ENCODE results near the gene TMEM184B.

TMEM184B gene

DNA sequence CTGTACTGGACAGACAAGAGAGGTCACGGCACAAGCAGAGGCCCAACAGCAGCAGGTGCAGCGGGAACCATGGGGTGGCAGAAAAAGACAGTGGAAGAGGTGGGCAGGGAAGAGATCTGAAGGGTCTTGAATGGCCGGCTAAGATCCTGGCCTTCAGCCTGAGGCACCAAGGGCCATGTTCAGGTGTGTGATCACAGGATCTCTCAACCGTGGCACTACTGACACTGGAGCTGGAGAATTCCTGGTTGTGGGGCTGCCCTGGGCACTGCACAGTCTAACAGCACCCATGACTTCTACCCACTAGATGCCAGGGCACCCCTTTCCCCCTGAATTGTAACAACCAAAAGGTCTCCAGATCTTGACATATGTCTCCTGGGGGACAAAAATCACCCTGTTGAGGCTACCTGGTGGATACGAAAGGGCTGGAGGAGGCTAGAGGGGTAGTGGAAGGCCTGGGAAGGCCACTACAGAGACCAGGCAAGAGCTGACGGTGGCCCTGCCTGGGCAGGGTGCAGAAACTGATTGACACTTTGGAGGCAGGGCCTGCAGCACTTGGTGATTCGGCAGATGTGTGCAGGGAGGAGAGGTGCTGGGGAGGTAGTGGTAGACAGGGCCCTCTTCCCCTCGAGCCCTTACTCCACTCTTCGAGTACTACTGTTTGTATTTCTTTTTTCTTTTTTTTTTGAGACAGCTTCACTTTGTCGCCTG is 36.1 kb upstream of the TMEM184B start:
- no peak for DNase-seq (ENCODE audit: low spot score)

DNA sequence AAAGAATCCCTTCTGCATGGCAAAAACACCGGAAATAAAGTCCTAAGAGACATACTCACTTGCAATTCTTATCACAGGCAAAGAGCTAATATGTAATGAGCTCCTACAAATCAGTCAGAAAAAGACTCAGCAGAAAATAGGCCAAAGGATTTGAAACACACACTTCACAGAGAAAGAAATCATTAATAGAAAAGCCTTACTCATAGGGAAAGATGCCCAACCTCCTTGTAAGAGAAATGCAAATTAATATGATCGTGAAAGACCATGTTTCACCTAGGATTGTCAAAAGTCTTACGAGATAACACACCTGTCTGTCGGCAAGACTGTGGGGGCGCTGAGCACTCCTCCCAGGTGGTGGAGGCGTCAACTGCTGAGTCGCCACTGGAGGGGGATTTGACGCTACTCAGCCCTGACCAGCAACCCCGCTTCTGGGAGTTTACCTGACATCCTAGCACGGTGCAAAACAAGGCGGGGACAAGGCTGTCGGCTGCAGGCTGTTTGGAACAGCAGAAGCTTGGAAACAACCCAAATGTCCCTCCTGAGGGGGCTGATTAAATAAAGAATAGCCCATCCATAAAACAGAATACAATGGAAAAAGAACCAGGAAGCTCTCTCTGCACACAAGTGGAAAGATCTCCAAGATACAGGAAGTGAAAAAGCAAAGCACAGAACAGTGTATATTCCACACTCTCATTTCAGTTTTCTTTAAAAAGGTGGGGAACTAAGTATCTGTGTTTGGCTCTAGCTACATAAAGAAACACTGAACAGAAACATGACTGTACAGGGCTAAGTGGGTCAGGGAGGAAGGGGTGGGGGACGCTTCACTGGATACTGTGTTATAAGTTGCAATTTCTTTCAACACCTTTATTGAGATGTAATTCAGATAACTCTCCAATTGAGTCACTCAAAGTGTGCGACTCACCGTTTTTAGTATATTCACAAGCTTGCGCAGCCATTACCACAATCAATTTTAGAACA is 33.0 kb upstream of the TMEM184B start:
- no peak for DNase-seq (ENCODE audit: low spot score)

DNA sequence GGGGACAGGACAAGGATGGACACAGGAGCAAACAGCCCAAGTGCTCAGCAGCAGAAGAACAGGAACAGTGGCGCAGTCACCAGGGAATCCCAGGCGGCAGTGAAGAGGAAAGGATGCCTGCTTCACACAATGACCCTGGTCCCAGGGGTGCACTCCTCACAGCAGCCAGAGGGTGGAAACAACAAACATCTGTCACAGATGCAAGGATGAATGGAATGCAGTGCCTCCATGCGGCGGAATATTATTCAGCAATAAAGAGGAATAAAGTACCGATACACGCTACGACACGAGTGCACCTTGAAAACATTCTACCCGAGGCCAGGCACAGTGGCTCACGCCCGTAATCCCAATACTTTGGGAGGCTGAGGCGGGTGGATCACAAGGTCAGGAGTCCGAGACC is 31.7 kb upstream of the TMEM184B start:
- DNase-seq (ENCODE audit: low spot score), result no peak

DNA sequence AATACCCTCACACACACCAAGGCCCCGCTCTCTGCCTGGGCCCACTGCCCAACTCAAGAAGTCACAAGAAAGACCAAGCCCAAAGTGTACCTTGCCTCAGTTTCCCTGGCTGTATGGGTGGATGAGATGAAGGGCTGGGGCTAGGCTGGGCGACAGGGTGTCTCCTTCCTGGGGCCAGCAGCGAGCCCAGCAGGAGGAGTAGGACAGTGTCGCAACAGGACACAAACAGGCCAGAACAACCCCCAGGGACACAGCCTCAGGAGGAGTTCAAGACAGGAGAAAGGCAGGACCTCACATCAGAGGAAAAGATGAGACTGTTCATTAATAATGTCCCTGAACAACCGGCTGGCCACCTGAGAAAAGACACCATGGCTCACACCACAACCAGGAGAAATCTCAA is 31.2 kb upstream of the TMEM184B start:
- no peak for DNase-seq (ENCODE audit: low spot score)

DNA sequence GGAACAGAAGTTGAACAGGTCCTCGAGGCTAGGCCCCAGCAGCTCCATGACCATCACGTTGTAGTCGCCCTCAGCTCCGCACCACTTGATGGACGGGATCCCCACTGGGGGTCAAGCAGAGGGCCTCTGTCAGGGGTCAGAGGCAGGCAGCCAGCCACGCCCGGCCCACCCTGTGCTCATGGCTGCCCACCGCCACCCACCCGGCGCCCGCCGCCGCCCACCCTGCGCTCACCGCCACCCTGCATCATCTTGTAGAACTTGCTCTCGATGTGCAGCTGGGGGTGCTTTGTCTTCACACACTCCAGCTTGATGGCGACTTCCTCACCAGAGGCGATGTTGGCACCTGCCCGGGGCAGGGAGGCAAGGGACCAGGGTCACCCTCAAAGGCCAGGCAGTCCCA is 30.1 kb upstream of the TMEM184B start:
- DNase-seq (ENCODE audit: low spot score), result no peak

DNA sequence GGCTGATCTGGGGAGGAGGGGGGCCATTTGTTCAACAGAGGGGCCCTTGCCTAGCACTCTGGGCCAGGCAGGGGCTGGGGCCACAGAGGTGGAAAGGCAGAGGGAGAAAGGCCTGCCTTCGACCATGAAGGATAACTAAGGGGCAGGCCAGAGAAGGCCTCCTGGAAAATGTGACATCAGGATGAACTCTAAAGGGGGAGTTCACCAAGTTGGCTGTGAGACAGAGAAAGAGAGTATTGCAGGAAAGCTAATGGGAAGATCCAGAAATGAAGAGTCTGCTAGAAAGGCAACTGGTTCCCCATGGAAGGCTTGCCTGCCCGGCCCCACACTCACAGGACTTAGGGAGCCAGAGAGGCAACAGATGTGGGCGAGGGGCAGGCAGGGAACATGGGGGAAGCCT is 28.1 kb upstream of the TMEM184B start:
- DNase-seq (ENCODE audit: low spot score), result no peak

DNA sequence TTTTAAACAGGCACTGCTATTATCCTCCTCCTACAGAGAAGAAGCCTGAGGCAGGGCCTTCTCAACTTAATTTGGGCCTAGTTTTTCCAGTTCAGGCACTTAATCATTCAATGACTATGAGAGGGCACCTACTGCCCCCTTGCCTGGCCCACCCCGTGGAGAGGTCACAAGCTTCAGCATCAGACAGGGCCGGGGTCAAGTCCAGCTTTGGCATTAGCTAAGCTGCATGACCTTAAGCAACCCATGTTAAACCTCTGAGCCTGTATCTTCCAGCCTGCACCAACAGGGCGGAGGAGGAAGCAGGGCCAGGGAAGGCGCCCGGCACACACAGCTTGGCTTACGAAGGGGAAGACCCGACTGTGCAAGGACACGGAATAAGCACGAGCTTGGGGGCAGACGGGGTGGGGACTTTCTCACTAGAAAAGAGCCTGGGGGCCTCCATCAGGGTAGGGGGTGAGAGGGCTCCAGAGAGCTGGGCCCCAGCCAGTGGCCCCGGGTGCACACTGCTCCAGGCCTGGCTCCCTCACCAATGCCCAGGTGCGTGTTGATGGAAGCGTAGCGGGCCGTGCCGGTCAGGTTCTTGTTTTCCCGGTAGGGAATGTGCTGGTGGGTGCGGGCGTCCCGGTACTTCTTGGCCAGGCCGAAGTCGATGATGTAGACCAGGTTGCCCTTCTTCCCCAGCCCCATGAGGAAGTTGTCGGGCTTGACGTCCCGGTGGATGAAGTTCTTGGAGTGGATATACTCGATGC is 27.6 kb upstream of the TMEM184B start:
- no peak for DNase-seq (ENCODE audit: low spot score)

DNA sequence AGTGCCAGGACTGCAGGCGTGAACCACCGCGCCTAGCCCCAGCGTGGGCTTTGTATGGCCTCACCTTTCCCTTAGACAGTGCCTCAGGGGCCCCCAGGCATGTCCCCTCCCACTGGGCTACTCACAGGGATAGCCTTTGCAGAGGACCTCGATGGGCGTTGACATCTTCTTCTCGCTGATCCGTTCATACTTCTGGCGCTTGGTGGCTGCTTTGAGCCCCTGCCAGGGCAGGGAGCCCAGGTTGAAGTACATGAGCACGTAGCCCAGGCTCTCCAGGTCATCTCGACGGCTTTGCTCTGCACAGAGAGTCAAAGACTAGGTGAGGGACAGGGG is 26.9 kb upstream of the TMEM184B start:
- DNase-seq (ENCODE audit: low spot score), result no peak

DNA sequence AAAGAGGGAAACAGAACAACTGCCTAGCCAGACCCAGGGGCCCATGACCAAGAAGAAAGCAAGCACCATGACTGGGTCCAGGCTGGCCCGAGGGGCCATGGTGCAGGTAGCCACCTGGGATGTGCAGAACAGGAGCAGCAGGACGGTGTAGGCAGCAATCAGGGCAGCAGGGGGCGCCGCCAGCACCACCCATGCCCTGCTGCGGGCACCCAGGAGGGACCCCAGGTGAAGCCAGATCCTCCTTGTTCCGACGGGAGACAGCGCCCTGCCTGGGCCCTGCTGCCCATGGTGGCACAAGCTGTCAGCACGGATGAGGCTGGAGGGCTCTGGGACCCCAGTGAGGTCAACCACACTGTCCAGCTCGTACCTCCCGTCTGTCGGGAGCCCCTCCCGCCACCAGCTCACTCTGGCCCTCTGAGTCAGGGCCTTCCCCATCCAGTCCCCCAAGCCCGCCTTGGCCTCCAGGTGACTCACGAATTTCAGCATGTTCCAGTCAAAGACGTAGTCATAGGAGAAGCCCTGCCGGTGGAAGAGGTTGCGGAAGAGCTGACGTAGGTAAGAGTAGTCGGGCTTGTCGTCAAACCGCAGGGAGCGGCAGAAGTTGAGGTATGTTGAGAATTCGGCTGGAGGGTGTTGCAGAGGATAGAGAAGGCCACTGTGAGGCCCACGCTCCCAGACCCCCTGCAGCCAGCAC is 25.6 kb upstream of the TMEM184B start:
- peak; percentile 57 for DNase-seq (ENCODE audit: low spot score)

DNA sequence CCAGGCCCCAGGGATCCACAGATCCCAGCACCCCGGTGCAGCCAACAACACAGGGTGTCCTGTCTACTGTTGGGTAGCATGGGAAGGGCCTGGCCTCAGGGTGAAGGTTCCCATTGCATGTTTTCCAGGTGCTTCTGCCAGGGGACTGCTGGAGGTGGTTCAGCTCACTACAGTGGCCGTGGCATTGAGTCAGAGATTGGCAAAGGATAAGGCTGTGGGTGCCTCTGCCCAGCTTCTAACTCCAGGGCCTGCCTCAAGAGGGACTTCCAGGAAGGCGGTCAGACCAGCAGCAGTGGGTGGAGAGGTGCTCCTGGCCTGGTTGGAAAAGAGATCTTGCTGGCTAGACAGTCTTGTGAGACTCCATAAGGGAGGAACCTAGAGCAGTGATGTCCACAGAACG is 23.6 kb upstream of the TMEM184B start:
- DNase-seq (ENCODE audit: low spot score), result no peak

DNA sequence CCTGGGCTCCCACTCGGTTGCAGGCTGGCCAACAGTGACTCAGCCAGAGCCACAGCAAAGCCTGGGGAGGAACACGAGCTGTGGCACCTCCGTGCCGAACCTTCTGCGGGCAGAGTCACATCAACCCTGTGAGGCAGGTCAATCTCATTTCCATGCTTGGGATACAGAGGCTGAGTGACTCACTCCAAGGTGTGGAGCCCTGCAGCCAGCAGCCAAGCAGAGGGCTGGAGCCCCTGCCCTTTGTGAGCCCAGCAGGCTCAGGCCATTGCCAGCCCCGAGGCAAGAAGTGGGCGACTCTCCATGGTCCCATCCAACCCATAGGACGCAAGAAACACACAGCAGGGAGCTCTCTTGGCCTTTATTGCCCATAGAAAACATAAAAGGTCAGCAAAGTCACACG is 23.1 kb upstream of the TMEM184B start:
- no peak for DNase-seq (ENCODE audit: low spot score)

DNA sequence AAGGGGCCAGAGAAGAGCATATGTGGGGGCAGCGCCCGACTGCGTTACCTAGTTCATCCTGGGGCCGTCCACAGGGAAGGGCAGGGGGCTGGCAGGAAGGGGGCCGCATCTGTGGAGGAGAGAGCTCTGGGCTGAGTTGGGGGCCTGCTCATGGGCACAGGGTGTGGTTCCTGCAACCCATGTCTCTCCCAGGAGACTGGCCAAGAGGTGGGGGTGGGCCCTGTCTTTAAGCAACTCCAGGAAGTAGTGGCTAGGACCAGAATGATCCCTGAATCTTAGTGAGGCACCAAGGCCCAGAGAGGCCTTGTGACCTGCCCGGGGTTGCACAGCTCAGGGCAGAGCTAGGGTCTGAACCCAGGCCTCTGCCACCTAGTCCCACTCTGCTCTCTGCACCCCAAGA is 22.5 kb upstream of the TMEM184B start:
- DNase-seq (ENCODE audit: low spot score), result no peak

DNA sequence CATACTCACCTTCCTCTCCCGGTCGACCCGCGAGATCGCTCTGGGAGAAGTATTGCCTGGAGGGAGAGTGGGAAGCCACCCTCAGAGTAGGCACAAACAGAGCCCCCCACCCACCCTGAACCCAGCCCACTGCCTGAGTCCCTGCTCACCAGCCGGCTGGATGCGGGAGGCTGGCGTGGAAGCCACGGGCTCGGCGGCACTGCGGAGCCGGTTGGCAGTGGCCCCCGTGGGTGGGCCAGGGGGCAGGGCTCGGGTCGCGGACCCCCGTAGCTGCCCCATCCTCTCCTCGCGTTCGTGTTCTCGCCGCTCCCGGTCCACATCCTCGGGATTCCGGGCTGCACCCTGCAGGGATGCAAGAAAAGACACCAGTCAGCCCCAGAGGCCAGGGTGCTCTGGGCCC is 21.4 kb upstream of the TMEM184B start:
- no peak for DNase-seq (ENCODE audit: low spot score)

DNA sequence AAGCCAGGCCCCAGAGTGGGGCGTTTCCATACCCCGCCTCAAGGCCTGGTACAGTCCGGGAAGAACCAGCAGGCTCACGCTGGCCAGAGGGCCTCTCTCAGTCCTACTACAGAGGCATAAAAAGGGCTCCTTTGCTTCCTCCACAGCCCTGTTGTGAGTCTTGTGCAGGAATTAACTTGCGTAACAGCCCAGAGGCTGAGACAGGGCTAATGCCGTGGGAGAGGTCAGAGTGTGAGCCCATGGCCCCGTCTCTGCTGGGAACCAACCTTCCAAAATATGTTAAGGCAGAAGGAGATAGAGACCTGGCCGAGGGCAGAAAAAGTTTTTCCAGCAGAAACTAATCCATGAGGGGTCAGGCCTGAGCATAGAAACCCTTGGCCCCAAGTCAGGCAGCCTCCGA is 19.9 kb upstream of the TMEM184B start:
- DNase-seq (ENCODE audit: low spot score), result no peak

DNA sequence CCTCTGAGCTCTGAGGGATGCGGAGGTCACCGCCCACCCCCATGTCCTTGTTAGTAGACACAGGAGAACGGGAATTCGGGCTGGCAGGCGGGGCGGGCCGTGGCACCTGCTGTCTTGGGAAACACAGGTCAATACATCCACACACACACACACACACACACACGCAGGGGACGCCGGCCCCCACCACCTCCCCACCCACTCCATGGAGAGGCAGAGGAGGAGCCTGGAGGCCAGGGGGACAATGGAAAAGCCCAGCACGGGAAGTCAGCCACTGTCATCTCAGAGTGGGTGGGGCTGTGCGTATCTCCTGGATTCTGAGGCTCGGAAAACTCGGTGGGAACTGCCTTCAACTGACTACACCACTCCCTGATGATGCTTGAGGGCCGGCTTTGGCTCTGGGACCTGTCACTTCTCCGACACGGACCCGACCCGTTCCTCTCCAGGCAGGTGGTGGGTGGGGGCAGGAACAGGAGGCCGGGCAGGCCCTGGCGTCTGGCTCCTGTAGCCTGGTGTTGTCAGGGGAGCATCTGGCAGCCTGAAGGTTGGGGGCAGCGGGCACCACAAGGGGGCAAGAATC is 18.5 kb upstream of the TMEM184B start:
- no peak for DNase-seq (ENCODE audit: low spot score)

DNA sequence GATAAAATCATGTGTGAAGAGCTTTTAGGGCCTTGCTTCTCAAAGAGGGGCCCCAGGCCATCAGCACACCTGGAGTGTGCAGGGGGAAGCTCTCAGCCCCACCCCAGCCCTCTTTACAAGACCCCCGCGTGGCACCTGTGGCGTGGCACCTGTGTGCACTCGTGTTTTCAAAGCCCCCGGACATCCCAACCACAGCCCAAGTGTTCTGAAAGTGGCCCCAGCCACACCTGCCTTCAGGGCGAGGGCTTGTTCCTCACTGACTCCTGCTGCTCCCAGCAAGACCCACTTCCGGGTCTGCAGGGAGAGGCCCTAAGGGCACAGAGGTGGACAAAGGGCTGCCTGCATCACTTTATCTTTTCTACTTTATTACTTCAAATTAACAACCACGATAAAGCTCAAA is 17.5 kb upstream of the TMEM184B start:
- no peak for DNase-seq (ENCODE audit: low spot score)

DNA sequence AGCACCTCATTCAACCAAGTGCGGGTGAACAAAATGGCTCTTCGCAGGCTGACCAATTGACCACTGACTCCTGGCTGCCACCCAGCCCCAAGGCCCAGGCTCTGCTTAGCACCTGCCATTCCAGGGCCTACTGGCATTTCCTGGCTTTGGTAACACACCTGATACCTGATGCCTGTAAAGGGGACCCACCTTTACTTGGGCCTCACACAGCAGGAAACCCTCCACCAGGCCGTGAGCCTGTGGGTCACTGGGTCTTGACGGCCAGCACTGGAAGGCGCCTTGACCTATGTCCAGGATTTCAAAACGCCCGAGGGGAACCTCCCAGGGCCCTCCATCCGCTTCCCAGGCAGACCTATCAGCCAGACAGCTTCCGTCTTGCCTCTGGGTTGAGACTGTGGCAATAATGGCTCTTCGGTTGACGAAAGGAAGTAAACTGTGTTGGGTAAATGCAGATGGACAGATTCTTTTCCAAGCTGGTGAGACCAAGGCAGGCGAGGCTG is 16.8 kb upstream of the TMEM184B start:
- no peak for DNase-seq (ENCODE audit: low spot score)

DNA sequence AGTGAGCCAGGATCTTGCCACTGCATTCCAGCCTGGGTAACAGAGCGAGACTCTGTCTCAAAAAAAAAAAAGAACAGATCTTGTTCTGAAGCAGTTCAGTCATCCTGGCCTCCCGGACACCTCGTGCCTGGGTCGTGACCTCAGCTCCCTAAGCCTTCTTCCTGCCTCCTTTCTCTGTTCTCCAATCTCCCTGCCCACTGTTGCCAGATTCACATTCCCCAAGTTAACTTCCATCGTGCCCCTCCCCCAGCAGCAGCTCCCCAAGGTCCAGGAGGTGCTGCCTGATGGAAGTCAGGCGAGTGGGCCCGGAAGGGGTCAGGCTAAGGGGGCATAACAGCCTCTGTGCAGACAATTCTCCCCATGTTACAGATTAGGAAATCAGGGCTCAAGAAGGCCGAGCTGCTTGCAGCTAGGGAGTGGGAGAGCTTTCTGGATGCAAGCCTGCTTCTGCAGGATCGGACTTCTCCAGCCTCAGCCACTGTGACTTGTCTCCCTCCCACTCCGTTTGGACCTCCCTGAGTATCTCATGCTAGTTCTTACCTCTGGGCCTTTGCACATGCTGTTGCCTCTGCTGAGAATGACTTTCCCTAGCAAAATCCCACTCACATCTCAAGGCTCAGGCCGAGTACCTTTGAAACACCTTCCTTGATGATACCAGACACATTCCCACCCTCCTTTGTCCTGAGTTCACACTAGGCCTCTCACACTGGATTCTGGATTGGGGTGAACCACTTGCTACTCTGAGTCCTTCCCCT is 14.3 kb upstream of the TMEM184B start:
- DNase-seq (ENCODE audit: low spot score), result no peak

DNA sequence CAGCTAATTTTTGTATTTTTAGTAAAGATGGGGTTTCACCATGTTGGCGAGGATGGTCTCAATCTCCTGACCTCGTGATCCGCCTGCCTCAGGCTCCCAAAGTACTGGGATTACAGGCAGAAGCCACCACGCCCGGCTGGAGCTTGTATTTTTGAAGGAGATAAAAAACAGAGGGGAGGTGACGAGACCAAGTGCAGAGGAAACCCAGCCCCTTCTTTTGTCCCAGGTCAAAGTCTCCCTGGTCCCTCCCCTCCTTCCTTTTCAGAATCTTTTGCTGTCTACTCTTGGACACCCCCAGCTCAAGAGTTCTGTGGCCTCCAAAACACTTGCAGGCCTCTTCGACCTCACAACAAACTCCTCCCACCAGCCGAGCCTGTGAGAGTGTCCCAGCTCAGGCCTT is 12.2 kb upstream of the TMEM184B start:
- DNase-seq (ENCODE audit: low spot score), result no peak

DNA sequence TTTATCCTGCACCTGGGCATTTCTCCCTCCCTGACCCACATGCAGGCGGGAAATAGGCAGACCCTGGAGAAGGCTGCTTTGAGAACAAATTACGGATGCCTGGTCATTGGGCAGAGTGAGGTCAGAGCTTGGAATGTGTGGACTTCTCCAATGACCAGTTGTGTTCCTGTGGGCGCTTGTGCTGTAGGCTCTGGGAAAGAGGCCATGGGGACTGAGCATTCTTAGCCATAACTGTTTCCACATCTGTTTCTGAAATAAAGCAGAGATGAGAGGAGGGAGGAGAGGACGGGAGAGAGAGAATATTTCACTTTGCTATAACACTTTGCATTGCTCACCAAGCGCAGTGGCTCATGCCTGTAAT is 11.2 kb upstream of the TMEM184B start:
- DNase-seq (ENCODE audit: low spot score), result peak; percentile 90

DNA sequence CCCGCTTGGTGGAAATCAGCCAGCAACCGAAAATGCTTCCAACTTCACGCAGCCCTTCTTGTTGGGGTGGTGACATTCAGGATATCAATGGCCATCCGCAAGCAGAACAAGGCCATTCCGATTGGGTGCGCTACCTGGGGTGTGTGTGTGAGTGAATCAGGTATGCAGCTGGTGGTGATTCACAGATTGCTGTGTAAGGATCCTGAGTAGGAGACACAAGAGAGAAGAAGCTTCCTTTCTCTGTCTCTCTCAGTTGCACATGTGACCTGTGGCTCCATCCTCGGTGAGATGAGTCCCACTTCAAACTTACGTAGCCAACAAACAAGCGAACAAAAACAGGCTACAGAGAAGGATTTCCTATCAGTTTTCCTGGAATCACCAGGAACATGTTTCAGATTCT is 9.6 kb upstream of the TMEM184B start:
- DNase-seq (ENCODE audit: low spot score), result no peak

Measured in AG20443 (cell line).